Peyer's patch (tissue), 4 donors: ENCODE measurements around the gene DOCK3.
A peak's percentile ranks its signal among the peaks of the same experiment; 100 is the strongest.

ENCODE experiments used
- CTCF ChIP-seq, 6 experiments: fragments of 450-650 bp in 4 of 6; fragments of 200-600 bp in 2 of 6; sonication (generic) in 1 of 6; IDR thresholded peaks; one replicate each; pipeline ENCODE4 v1.5.1; 2017 to 2019; ENCODE audit warnings: antibody characterized with exemption in 6 of 6, mild to moderate bottlenecking in 3 of 6, moderate library complexity in 1 of 6
- POLR2A ChIP-seq, 2 donors: fragments of 450-650 bp; IDR thresholded peaks; one replicate each; pipeline ENCODE4 v1.5.1; 2017; ENCODE audit warnings: antibody characterized with exemption in 2 of 2, mild to moderate bottlenecking in 2 of 2, moderate library complexity in 2 of 2

- peak in 5 of 6 experiments; percentile 22 to 49 (median 47) for TF ChIP-seq CTCF (IDR thresholded peaks at IDR 0.05)
- TF ChIP-seq POLR2A (IDR thresholded peaks at IDR 0.05) = no peak
Measured at GRCh38 chr3:51099794-51100535, 425.2 kb downstream of the DOCK3 start.
